Measurements from ENCODE around the gene MTFR1L.

MTFR1L gene

GRCh38 chr1:25844536-25845337 is 25.0 kb downstream of the MTFR1L start:
- POLR2A ChIA-PET = no interaction called here
- no peak overlapping the region for H3K4me3 ChIP-seq (ENCODE audit: low read depth, low read length)
- no peak for TF ChIP-seq CTCF (IDR thresholded peaks at IDR 0.05; ENCODE audit: insufficient read depth, low read length, missing control alignments)
- CTCF ChIA-PET = interaction anchor here (1.3 to 1.4 kb wide), 4 partner anchors 11 to 236 kb away, joined by 3 to 7 read pairs (median 3); no protein-coding TSS in a partner anchor
- no peak for DNase-seq (ENCODE audit: low read depth, low spot score)

GRCh38 chr1:25845664-25846063 is 25.9 kb downstream of the MTFR1L start:
- no peak for DNase-seq (ENCODE audit: low read depth, low spot score)
- ChIA-PET CTCF (interaction anchor here (1.3 to 1.4 kb wide), 3 partner anchors 17 to 237 kb away, joined by 3 to 7 read pairs (median 3); no protein-coding TSS in a partner anchor), POLR2A (no interaction called here)
- TF ChIP-seq CTCF (IDR thresholded peaks at IDR 0.05; ENCODE audit: insufficient read depth, low read length, missing control alignments) = no peak
- H3K4me3 ChIP-seq (ENCODE audit: low read depth, low read length) = no peak overlapping the region

DNA sequence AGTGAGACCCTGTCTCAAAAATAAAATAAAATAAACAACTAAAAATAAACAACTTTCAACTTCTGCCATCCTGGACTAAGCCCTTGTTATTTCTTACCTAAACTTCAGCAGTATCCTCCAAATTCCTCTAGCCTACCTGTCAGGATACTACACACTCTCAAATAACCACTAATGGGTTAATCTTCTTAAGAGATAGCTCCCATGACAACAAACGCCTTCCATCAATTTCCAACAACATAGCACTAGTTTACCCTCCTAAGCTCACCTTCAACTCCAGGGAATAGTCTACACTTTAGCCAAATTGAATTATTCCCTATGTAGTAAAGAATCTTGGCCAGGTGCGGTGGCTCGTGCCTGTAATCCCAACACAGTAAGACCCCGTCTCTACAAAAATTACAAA is 28.2 kb downstream of the MTFR1L start:
- DNase-seq (ENCODE audit: low read depth, low spot score) = no peak
- ChIA-PET POLR2A (no interaction called here), CTCF (no interaction called here)
- no peak overlapping the region for H3K4me3 ChIP-seq (ENCODE audit: low read depth, low read length)
- TF ChIP-seq CTCF (IDR thresholded peaks at IDR 0.05; ENCODE audit: insufficient read depth, low read length, missing control alignments) = no peak

DNA sequence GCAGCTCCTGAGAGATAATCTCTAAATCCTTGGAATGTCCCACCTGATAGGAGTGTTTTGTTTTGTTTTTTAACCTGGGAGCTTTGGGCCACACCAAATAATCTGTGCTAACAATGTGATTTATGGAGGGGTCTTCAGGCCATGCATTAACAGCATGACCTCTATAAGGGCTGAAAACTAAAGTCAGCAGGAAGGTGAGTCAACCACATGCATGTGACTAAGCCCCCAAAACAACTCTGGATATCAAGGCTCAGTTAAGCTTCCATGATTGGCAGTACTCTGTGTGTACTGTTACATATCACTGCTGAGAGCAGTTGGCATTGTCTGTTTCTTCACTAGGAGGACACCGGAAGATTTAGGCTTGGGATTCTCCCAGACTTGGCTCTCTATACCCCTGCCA is 28.8 kb downstream of the MTFR1L start:
- CTCF ChIA-PET = no interaction called here
- TF ChIP-seq CTCF (IDR thresholded peaks at IDR 0.05; ENCODE audit: insufficient read depth, low read length, missing control alignments) = no peak
- POLR2A ChIA-PET = no interaction called here
- no peak overlapping the region for H3K4me3 ChIP-seq (ENCODE audit: low read depth, low read length)
- DNase-seq (ENCODE audit: low read depth, low spot score) = no peak

GRCh38 chr1:25854554-25854953 is 34.8 kb downstream of the MTFR1L start:
- CTCF ChIA-PET = no interaction called here
- POLR2A ChIA-PET = no interaction called here
- no peak for TF ChIP-seq CTCF (IDR thresholded peaks at IDR 0.05; ENCODE audit: insufficient read depth, low read length, missing control alignments)
- no peak for DNase-seq (ENCODE audit: low read depth, low spot score)
- H3K4me3 ChIP-seq (ENCODE audit: low read depth, low read length) = no peak overlapping the region

- CTCF ChIA-PET = no interaction called here
- POLR2A ChIA-PET = interaction anchor here (0.8 kb wide), 1 partner anchor 184 kb away, joined by 3 read pairs; no protein-coding TSS in a partner anchor
- no peak for TF ChIP-seq CTCF (IDR thresholded peaks at IDR 0.05; ENCODE audit: insufficient read depth, low read length, missing control alignments)
- H3K4me3 ChIP-seq (ENCODE audit: low read depth, low read length) = no peak overlapping the region
- DNase-seq (ENCODE audit: low read depth, low spot score) = no peak
Observed at GRCh38 chr1:25856856-25857255, 37.1 kb downstream of the MTFR1L start.
